ENCODE results near the gene MYO6.

Gene MYO6

DNA sequence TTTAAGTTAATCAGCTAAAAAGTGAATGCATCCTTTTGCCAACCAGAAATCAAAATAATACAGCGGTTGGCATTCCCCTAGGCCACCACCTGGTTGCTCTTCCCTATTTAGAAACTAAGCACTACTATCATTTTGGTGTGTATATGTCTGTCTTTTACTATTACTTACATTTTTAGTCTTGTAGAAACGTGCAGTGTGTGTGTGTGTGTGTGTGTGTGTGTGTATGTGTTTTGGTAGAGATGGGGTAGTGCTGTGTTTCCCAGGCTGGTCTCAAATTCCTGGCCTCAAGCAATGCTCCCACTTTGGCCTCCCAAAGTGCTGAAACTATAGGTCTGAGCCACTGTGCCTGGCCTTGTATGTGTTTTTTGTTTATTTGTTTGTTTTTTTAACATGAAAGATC is 27.4 kb downstream of the MYO6 start:
- ATAC-seq (replicated peaks; ENCODE audit: extremely low read depth, poor library complexity, severe bottlenecking) = no peak
- Mint-ChIP-seq H3K27ac (ENCODE audit: low read depth) (peak overlapping the region; percentile 36), H3K9me3 (no peaks in the 10 kb centered on the region), H3K27me3 (no peaks in the 10 kb centered on the region), H3K4me3 (no peak overlapping the region), H3K36me3 (ENCODE audit: insufficient read depth) (peaks cover 4% of the 10 kb centered on the region), H3K4me1 (peaks cover 7% of the 10 kb centered on the region)
- DNase-seq (ENCODE audit: low spot score in 2 of 2) = no peak

GRCh38 chr6:75778757-75779156 is 29.7 kb downstream of the MYO6 start:
- ATAC-seq (replicated peaks; ENCODE audit: extremely low read depth, poor library complexity, severe bottlenecking) = no peak
- DNase-seq (ENCODE audit: low spot score in 2 of 2) = no peak
- H3K9me3 Mint-ChIP-seq = no peaks in the 10 kb centered on the region
- no peaks in the 10 kb centered on the region for H3K27me3 Mint-ChIP-seq
- H3K4me1 Mint-ChIP-seq = peaks cover 18% of the 10 kb centered on the region
- no peak overlapping the region for H3K27ac Mint-ChIP-seq (ENCODE audit: low read depth)
- H3K36me3 Mint-ChIP-seq (ENCODE audit: insufficient read depth) = peaks cover 2% of the 10 kb centered on the region
- H3K4me3 Mint-ChIP-seq = no peak overlapping the region

DNA sequence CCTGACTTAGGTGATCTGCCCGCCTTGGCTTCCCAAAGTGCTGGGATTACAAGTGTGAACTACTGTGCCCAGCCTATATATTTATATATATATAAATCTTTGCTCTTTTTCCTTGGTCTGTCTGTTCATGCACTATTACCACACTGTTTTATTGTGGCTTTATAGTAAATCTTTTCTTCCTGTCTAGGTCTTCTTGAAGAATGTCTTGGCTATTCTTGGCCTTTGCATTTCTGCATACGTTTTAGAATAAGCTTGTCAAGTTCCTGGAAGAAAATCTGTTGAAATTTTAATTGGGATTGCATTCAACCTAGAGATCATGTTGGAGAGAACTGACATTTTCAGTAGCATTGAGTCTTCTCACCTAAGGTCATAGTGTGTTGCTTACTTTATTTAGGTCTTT is 37.1 kb downstream of the MYO6 start:
- no peak overlapping the region for H3K4me3 Mint-ChIP-seq

GRCh38 chr6:75788894-75789293 is 39.9 kb downstream of the MYO6 start:
- no peak overlapping the region for H3K4me3 Mint-ChIP-seq
- H3K27me3 Mint-ChIP-seq = no peaks in the 10 kb centered on the region
- ATAC-seq (replicated peaks; ENCODE audit: extremely low read depth, poor library complexity, severe bottlenecking) (no peak), DNase-seq (ENCODE audit: low spot score in 2 of 2) (no peak)
- no peaks in the 10 kb centered on the region for H3K9me3 Mint-ChIP-seq
- H3K36me3 Mint-ChIP-seq (ENCODE audit: insufficient read depth) = peaks cover 3% of the 10 kb centered on the region
- no peaks in the 10 kb centered on the region for H3K4me1 Mint-ChIP-seq
- no peak overlapping the region for H3K27ac Mint-ChIP-seq (ENCODE audit: low read depth)

More for the DNA sequence above, 37.1 kb downstream of the MYO6 start:
- no peaks in the 10 kb centered on the region for H3K27me3 Mint-ChIP-seq
- peaks cover 14% of the 10 kb centered on the region for H3K4me1 Mint-ChIP-seq
- DNase-seq (ENCODE audit: low spot score in 2 of 2) (no peak), ATAC-seq (replicated peaks; ENCODE audit: extremely low read depth, poor library complexity, severe bottlenecking) (no peak)
- peaks cover 1% of the 10 kb centered on the region for H3K36me3 Mint-ChIP-seq (ENCODE audit: insufficient read depth)
- H3K9me3 Mint-ChIP-seq = no peaks in the 10 kb centered on the region
- H3K27ac Mint-ChIP-seq (ENCODE audit: low read depth) = no peak overlapping the region

DNA sequence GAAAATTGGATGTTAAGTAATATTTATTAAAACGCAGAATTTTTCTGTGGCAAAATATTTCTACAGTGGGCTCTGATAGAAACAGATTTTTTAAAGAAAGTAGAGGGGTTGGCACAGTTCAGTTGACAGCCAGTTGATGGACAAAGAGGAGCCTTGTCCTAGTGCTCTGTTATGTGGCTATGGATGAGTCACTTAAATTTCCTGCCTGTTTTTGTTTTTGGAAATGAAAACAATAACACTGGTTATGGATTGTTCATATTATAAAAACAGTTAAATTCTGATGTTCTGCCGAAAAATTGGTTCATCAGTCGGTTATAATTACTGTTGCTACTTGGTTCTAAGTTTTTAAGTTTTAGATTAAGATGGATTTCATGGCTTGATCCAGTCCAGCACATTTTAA is 42.8 kb downstream of the MYO6 start:
- no peaks in the 10 kb centered on the region for H3K4me1 Mint-ChIP-seq
- no peak for DNase-seq (ENCODE audit: low spot score in 2 of 2)
- no peaks in the 10 kb centered on the region for H3K27me3 Mint-ChIP-seq

GRCh38 chr6:75794351-75794846 is 45.4 kb downstream of the MYO6 start:
- ATAC-seq (replicated peaks; ENCODE audit: extremely low read depth, poor library complexity, severe bottlenecking) = no peak
- no peak overlapping the region for H3K27ac Mint-ChIP-seq (ENCODE audit: low read depth)
- H3K36me3 Mint-ChIP-seq (ENCODE audit: insufficient read depth) = peaks cover 4% of the 10 kb centered on the region
- H3K4me1 Mint-ChIP-seq = no peaks in the 10 kb centered on the region
- no peak for DNase-seq (ENCODE audit: low spot score in 2 of 2)
- H3K27me3 Mint-ChIP-seq = no peaks in the 10 kb centered on the region
- H3K9me3 Mint-ChIP-seq = no peaks in the 10 kb centered on the region
- no peak overlapping the region for H3K4me3 Mint-ChIP-seq

More for the DNA sequence above, 42.8 kb downstream of the MYO6 start:
- Mint-ChIP-seq H3K36me3 (ENCODE audit: insufficient read depth) (peaks cover 4% of the 10 kb centered on the region), H3K4me3 (no peak overlapping the region), H3K27ac (ENCODE audit: low read depth) (no peak overlapping the region), H3K9me3 (no peaks in the 10 kb centered on the region)
- no peak for ATAC-seq (replicated peaks; ENCODE audit: extremely low read depth, poor library complexity, severe bottlenecking)

- Mint-ChIP-seq H3K27me3 (no peaks in the 10 kb centered on the region), H3K9me3 (no peaks in the 10 kb centered on the region), H3K27ac (ENCODE audit: low read depth) (no peak overlapping the region), H3K4me1 (no peaks in the 10 kb centered on the region), H3K4me3 (no peak overlapping the region), H3K36me3 (ENCODE audit: insufficient read depth) (peaks cover 4% of the 10 kb centered on the region)
- no peak for DNase-seq (ENCODE audit: low spot score in 2 of 2)
- no peak for ATAC-seq (replicated peaks; ENCODE audit: extremely low read depth, poor library complexity, severe bottlenecking)
Observed at GRCh38 chr6:75794954-75795739, 46.1 kb downstream of the MYO6 start.

DNA sequence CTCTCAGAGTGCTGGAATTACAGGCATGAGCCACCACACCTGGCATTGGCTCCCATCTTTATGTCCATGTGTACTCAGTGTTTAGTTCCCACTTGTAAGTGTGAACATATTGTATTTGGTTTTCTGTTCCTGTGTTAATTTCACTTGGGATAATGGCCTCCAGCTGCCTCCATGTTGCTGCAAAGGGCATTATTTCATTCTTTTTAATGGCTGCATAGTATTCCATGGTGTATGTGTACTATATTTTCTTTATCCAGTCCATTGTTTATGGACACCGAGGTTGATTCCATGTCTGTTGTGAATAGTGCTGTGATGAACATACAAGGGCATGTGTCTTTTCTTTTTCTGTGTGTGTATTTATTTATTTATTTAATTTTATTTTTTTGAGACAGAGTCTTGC is 47.7 kb downstream of the MYO6 start:
- Mint-ChIP-seq H3K9me3 (no peaks in the 10 kb centered on the region), H3K36me3 (ENCODE audit: insufficient read depth) (peaks cover 6% of the 10 kb centered on the region), H3K27me3 (no peaks in the 10 kb centered on the region), H3K27ac (ENCODE audit: low read depth) (no peak overlapping the region), H3K4me1 (no peaks in the 10 kb centered on the region), H3K4me3 (no peak overlapping the region)
- no peak for ATAC-seq (replicated peaks; ENCODE audit: extremely low read depth, poor library complexity, severe bottlenecking)
- DNase-seq (ENCODE audit: low spot score in 2 of 2) = no peak

- H3K27me3 Mint-ChIP-seq = no peaks in the 10 kb centered on the region
- H3K4me3 Mint-ChIP-seq = no peak overlapping the region
Observed at GRCh38 chr6:75800133-75800532, 51.1 kb downstream of the MYO6 start.

GRCh38 chr6:75800708-75801505 is 51.9 kb downstream of the MYO6 start:
- Mint-ChIP-seq H3K27me3 (no peaks in the 10 kb centered on the region), H3K9me3 (no peaks in the 10 kb centered on the region), H3K36me3 (ENCODE audit: insufficient read depth) (peaks cover 3% of the 10 kb centered on the region), H3K4me3 (no peak overlapping the region), H3K27ac (ENCODE audit: low read depth) (no peak overlapping the region), H3K4me1 (no peaks in the 10 kb centered on the region)
- ATAC-seq (replicated peaks; ENCODE audit: extremely low read depth, poor library complexity, severe bottlenecking) = no peak
- no peak for DNase-seq (ENCODE audit: low spot score in 2 of 2)

More at GRCh38 chr6:75800133-75800532, 51.1 kb downstream of the MYO6 start:
- H3K36me3 Mint-ChIP-seq (ENCODE audit: insufficient read depth) = peaks cover 3% of the 10 kb centered on the region
- ATAC-seq (replicated peaks; ENCODE audit: extremely low read depth, poor library complexity, severe bottlenecking) = no peak
- H3K27ac Mint-ChIP-seq (ENCODE audit: low read depth) = no peak overlapping the region
- DNase-seq (ENCODE audit: low spot score in 2 of 2) = no peak
- H3K4me1 Mint-ChIP-seq = no peaks in the 10 kb centered on the region
- H3K9me3 Mint-ChIP-seq = no peaks in the 10 kb centered on the region

DNA sequence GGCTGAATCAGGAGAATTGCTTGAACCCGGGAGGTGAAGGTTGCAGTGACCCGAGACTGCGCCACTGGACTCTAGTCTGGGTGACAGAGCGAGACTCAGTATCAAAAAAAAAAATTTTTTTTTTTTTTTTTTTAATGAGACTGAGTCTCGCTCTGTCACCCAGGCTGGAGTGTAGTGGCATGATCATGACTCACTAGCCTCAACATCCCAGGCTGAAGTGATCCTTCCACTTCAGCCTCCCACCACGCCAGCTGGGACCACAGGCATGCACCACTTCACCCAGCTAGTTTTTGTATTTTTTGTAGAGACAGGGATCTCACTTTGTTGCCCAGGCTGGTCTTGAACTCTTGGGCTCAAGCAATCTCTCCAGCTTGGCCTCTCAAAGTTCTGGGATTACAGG is 53.3 kb downstream of the MYO6 start:
- no peaks in the 10 kb centered on the region for H3K9me3 Mint-ChIP-seq
- H3K36me3 Mint-ChIP-seq (ENCODE audit: insufficient read depth) = peaks cover 3% of the 10 kb centered on the region
- H3K27ac Mint-ChIP-seq (ENCODE audit: low read depth) = no peak overlapping the region
- ATAC-seq (replicated peaks; ENCODE audit: extremely low read depth, poor library complexity, severe bottlenecking) (no peak), DNase-seq (ENCODE audit: low spot score in 2 of 2) (no peak)
- H3K4me3 Mint-ChIP-seq = no peak overlapping the region
- H3K4me1 Mint-ChIP-seq = peaks cover 3% of the 10 kb centered on the region
- no peaks in the 10 kb centered on the region for H3K27me3 Mint-ChIP-seq

DNA sequence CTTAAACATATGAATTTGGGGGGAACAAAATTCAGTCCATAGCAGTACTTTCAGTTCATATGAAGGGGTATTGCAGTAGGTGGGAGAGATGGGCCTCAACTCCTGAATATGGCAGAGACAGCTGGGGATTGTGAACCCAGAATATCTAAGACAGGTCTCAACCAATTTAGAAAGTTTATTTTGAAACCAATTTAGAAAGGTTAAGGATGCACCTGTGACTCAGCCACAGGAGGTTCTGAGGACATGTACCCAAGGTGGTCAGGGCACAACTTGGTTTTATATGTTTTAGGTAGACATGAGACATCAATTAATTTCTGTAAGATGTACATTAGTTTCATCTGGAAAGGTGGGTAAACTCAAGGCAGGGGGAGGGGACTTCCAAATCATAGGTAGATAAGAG is 59.5 kb downstream of the MYO6 start:
- no peak for DNase-seq (ENCODE audit: low spot score in 2 of 2)
- Mint-ChIP-seq H3K9me3 (peaks cover 5% of the 10 kb centered on the region), H3K4me3 (no peak overlapping the region), H3K4me1 (peaks cover 19% of the 10 kb centered on the region), H3K36me3 (ENCODE audit: insufficient read depth) (no peaks in the 10 kb centered on the region), H3K27me3 (no peaks in the 10 kb centered on the region), H3K27ac (ENCODE audit: low read depth) (no peak overlapping the region)
- no peak for ATAC-seq (replicated peaks; ENCODE audit: extremely low read depth, poor library complexity, severe bottlenecking)

GRCh38 chr6:75812560-75812959 is 63.5 kb downstream of the MYO6 start:
- H3K36me3 Mint-ChIP-seq (ENCODE audit: insufficient read depth) = peaks cover 2% of the 10 kb centered on the region
- peaks cover 20% of the 10 kb centered on the region for H3K4me1 Mint-ChIP-seq
- H3K9me3 Mint-ChIP-seq = peaks cover 5% of the 10 kb centered on the region
- H3K4me3 Mint-ChIP-seq = no peak overlapping the region
- no peaks in the 10 kb centered on the region for H3K27me3 Mint-ChIP-seq
- ATAC-seq (replicated peaks; ENCODE audit: extremely low read depth, poor library complexity, severe bottlenecking) = no peak
- no peak for DNase-seq (ENCODE audit: low spot score in 2 of 2)
- no peak overlapping the region for H3K27ac Mint-ChIP-seq (ENCODE audit: low read depth)
